KOPT-K1 (cell line): ENCODE results near the gene ZNF804B.

Experiments used
- H3K27ac ChIP-seq: fragments of 200-600 bp; sonication (generic); 2 replicates; pipeline ENCODE4 v1.5.1; 2016; ENCODE audit warnings: antibody characterized with exemption, mild to moderate bottlenecking, low read depth, low read length; ENCODE audit not compliant: poor library complexity, severe bottlenecking
- H3K36me3 ChIP-seq: fragments of 200-600 bp; sonication (generic); 2 replicates; pipeline ENCODE4 v1.5.1; 2017; ENCODE audit warnings: antibody characterized with exemption, mild to moderate bottlenecking, low read length, moderate library complexity; ENCODE audit not compliant: insufficient read depth
- H3K9me3 ChIP-seq: fragments of 200-600 bp; sonication (generic); 2 replicates; pipeline ENCODE4 v1.5.1; 2017; ENCODE audit warnings: antibody characterized with exemption, low read length, mild to moderate bottlenecking; ENCODE audit not compliant: insufficient read depth, poor library complexity, severe bottlenecking

The ZNF804B gene

DNA sequence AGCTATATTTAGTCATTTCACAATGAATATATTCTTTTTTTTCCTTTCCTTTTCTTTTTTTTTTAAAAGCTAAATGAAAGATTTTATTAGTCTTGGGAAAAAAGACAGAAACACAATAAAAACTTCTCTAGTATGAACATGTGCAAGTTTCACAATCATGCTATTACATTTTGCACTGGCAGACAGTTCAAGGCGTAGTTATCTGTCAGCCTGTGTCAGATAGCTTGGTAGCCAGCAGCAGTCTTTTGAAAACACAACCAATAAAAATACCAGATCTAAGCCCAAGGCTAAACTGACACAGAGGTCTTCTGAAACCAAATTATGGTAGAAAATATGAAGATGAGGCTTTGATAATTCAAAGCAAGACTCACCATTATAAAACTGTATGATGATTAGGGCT is 241.8 kb downstream of the ZNF804B start:
- no peaks in the 10 kb centered on the region for H3K36me3 ChIP-seq
- H3K9me3 ChIP-seq: no peaks in the 10 kb centered on the region
- no peak overlapping the region for H3K27ac ChIP-seq

DNA sequence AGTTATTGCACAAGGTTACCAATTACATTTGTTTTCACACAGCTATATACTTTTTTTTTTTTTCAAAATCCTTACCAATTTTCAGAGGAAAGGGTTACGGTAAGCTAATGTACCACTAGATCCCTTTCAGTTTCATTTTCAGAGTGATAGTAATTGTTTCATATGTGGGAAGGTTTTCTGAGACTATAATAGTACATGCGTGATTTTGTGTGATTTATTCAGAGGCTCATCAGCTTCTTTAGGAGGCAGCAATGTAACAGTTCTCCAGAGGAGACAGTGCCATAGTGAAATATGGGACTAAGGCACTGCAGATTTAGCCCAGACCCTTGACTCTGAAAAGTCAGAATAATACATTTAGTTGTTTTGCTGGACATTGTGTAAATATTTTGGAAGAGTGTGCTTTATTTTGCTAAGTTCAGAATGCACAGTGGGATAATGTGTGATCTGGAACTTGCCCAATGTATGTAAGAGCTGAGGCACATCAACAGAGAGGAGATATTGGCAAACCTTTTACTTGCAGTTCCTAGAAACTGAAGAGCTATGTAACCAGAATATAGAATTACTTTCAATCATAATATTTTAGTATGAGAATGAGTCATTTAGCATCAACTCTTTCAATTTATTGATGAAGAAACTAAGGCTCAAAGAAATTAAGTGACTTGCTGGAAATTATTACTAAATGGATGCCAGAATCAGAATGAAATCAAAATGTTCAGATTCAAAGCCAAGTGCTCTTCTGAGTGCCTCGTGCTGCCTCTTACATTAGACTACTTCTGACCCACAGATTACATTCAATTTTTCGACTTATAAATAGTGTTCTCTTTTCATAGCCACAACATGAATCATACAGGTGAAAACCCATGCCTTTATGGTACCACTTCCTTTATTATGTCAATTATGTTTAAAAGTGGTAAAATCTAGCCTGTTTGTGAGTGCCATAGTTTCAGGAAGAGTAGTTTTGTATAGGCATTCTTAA is 243.8 kb downstream of the ZNF804B start:
- Histone ChIP-seq H3K27ac (peak overlapping the region; percentile 23), H3K9me3 (no peaks in the 10 kb centered on the region), H3K36me3 (no peaks in the 10 kb centered on the region)

DNA sequence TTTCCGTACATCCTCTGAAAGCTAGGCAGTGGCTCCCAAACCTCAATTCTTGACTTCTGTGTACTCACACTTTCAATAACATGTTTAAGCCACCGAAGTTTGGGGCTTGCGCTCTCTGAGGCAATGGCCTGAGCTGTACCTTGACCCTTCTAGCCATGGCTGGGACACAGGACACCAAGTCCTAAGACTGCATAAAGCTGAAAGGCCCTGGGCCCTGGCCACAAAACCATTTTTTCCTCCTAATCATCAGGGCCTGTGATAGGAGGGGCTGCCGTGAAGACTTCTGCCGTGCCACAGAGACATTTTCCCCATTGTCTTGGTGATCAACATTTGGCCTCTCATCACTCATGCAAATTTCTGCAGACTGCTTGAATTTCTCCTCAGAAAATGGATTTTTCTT is 252.5 kb downstream of the ZNF804B start:
- no peaks in the 10 kb centered on the region for H3K9me3 ChIP-seq
- H3K36me3 ChIP-seq: no peaks in the 10 kb centered on the region
- no peak overlapping the region for H3K27ac ChIP-seq

DNA sequence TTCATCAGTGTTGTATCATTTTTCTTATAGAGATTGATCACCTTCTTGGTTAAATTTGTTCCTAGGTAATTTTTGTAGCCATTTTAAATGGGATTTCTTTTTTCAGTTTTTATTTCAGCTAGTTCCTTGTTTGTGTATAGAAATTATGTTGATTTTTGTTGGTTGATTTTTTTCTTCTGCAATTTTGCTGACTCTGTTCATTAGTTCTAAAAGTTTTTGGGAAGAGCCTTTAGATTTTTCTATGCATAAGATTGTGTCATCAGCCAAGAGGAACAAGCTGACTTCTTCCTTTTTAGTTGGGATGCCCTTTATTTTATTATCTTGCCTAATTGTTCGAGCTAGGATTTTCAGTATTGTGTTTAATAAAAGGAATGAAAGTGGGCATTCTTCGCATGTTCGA is 258.2 kb downstream of the ZNF804B start:
- H3K9me3 ChIP-seq: no peaks in the 10 kb centered on the region

DNA sequence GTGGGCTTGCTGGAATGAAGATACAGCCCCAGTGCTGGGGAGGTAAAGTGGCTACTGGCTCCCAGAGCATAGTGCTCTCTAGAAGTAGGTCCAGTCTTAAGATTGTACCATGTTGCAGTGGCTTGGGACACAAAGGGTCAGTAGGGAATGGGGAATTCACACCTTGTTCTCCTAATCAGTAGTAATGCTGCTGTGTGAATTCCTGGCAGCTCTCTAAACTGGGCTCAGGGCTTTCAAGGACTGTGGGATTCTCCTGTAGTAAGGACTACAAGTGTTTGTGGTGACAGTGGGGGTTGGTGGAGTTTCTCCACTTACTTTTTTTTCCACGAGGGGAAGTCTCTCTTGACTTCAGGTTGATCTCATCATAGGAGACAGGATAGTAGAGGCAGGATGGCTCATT is 262.2 kb downstream of the ZNF804B start:
- Histone ChIP-seq H3K27ac (no peak overlapping the region), H3K36me3 (no peaks in the 10 kb centered on the region), H3K9me3 (no peaks in the 10 kb centered on the region)

More for the DNA sequence above, 258.2 kb downstream of the ZNF804B start:
- H3K27ac ChIP-seq: no peak overlapping the region
- no peaks in the 10 kb centered on the region for H3K36me3 ChIP-seq

DNA sequence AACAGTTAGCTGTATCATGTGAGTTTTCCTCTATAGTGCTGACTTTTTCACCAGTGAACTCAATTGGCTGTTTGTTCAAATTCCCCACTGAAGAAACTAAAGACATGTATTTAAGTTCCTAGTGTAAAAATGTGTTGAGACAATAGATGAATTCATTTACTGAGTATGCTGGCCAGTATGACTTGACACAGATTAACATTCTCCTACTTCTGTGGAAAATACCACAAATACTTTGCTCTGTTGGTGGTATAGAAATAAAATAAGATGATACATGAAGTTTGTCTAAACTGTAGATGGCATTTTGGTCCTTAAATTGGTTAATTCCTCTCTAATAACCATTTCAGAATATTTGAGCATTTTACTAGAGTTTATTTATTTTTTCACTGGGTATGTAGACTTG is 263.7 kb downstream of the ZNF804B start:
- H3K27ac ChIP-seq: no peak overlapping the region
- no peaks in the 10 kb centered on the region for H3K36me3 ChIP-seq
- H3K9me3 ChIP-seq: no peaks in the 10 kb centered on the region

DNA sequence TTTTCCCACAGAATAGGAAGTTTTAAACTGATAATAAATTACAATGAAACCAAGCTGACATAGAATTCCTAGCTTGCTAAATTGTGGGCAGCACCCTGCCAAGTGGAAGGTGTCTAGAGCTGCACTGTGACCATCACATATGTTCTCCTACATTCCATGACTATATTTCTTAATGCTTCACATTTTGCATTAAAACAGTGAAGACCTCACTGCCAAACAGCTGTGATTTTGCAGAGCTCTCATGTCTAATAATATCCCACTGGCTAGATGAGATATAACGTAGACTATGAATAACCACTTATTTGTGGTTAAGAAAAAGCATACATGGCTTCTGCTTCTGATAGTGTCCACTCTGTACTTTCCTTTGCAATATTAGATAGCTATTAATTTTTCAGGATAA is 264.4 kb downstream of the ZNF804B start:
- Histone ChIP-seq H3K9me3 (no peaks in the 10 kb centered on the region), H3K36me3 (no peaks in the 10 kb centered on the region), H3K27ac (no peak overlapping the region)

DNA sequence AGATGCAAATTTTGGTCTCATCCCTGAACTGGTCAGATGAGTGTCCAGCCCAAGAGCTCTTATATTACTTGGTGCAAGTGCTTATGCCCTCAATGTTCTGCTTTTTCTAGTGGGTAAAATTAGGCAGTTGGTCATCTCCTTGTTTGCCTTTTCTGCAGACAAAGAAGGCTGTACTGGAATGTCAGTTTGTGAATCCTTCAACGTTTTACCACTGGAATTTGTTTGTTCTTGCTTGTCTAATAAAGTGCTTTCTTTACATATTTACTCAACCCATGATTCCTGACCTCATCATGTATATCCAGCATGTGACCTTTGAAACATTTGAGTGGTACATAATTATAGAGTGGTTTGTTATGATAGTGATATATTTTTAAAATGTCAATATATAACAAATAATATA is 268.3 kb downstream of the ZNF804B start:
- Histone ChIP-seq H3K36me3 (no peaks in the 10 kb centered on the region), H3K27ac (no peak overlapping the region), H3K9me3 (no peaks in the 10 kb centered on the region)

DNA sequence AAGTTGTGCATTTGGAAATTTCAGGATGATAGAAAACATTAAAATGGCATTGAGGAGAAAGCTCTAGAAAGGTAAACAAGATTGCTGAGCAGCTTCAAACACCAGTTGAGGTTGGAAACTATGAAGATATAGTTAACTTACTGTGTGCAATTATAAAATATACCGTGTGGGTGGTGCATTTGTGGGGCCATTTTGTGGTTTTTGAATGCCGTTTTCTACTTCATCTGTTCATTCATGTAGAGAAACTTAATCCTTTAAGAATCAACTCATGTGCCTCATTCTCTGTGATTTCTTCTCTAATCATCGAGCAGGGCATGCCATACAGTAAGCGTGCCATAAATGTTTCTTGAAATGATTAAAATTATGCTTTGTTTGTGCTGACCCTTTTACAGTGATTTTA is 268.8 kb downstream of the ZNF804B start:
- Histone ChIP-seq H3K36me3 (no peaks in the 10 kb centered on the region), H3K9me3 (no peaks in the 10 kb centered on the region)

DNA sequence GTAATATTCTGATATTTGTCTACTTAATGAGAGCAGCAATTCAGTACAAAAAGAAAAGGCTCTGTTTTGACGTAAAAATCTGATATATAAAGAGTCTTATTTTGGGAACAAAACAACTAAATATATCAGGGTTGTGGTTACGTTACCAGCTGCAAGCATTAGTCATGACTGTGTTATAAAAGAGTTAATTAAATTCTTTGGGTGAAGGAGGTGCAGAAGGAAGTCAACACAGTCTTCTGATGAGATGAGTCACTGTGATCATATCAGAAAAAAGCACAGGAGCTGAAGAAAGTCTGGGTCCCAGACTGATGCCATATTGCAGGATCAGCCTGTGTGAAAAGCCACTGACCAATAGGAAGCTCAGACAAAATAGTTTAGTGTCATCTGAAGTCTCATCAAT is 270.4 kb downstream of the ZNF804B start:
- H3K27ac ChIP-seq: no peak overlapping the region
- H3K9me3 ChIP-seq: no peaks in the 10 kb centered on the region
- H3K36me3 ChIP-seq: no peaks in the 10 kb centered on the region

More for the DNA sequence above, 268.8 kb downstream of the ZNF804B start:
- no peak overlapping the region for H3K27ac ChIP-seq

DNA sequence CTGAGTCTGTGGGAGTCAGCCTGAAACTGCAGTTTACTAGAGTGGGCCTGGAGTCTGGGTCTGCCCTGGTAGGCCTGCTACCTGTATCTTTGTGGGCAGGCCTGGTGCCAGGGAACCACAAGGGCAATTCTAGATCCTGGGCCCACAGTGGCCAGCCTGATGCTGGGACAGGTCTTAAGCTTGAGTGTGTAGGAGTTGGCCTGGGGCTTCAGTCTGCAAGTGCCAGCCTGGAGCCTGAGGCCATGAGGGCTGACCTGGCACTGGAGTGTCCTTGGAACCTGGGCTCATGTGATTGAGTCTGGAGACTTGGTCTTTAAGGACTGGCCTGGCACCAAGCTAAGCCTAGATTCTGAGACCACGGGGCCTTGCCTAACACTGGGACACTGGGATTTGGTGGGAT is 281.7 kb downstream of the ZNF804B start:
- H3K27ac ChIP-seq: no peak overlapping the region
- H3K9me3 ChIP-seq: no peaks in the 10 kb centered on the region
- no peaks in the 10 kb centered on the region for H3K36me3 ChIP-seq

DNA sequence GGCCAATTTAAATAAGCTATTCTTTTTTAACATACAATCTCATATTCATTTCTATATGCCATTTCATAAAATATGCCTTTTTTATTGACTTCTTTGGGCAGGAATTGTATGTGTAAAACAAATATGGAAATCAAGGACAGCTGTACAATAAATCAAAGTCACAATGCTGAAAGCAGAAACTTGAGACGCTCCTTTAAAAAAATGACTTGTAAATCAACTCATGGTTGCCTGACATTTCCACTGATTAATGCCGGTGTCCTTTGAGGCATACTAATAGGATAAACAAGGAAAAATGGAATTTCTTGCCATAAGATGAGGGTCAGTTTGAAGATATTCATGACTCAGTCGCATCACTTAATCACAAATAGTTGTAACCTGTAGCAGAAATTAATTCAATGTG is 283.4 kb downstream of the ZNF804B start:
- no peak overlapping the region for H3K27ac ChIP-seq
- no peaks in the 10 kb centered on the region for H3K36me3 ChIP-seq
- no peaks in the 10 kb centered on the region for H3K9me3 ChIP-seq

DNA sequence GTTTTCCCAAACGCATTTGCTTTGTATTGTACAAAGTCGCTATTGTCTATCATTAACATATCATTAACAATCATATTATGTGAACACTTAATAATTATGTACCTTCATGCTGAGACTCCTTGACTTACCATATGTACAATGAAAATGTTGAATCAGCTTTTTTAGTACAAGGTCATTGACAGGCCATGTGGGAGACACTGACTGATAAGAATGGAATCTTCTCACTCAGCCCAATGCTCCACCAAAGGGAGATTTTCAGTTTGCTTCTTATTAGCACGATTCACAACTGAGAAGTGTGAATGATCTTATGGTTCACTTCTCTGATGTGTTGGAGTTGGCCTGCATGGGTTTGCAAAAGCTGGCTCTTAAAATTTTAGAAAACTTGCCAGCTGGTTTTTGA is 289.5 kb downstream of the ZNF804B start:
- no peaks in the 10 kb centered on the region for H3K9me3 ChIP-seq
- no peaks in the 10 kb centered on the region for H3K36me3 ChIP-seq

DNA sequence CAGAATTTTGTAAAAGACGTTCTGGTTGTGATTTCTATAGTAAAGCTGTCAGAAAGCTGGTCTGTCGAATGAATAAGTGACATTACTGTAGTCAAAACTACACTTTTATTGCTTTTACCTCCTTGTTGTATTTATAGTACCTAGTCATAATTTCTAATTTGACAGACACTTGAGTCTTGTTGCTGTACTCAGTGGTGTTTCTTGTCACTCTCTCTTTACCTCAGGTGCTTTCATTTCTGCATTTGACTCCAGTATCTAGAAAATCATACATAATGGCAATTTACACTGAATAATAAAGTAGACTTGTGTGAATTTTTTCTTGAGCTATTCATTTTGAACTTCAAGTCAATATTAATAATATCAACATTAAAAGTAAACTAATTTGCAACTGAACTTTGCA is 293.6 kb downstream of the ZNF804B start:
- no peaks in the 10 kb centered on the region for H3K36me3 ChIP-seq
- H3K9me3 ChIP-seq: no peaks in the 10 kb centered on the region
- no peak overlapping the region for H3K27ac ChIP-seq

More for the DNA sequence above, 289.5 kb downstream of the ZNF804B start:
- H3K27ac ChIP-seq: no peak overlapping the region

DNA sequence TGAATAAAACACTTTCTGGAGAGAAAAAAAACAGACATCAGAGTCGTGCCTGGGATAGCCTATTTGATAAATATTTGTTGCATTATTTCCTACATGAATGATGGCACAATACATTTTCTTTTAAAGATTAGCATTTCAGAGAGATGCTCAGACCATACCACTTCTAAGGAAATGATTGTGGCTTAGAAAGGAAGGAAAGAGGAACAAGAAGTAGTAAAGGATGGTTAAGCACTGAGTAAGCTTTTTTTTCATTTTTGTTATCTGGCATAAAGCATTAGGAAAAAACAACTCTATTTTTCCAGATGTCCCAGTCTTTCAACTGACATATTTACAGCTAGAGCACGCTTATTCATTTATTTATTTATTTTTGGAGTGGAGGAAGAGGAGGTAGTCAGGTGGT is 294.9 kb downstream of the ZNF804B start:
- H3K27ac ChIP-seq: no peak overlapping the region
- no peaks in the 10 kb centered on the region for H3K36me3 ChIP-seq
- no peaks in the 10 kb centered on the region for H3K9me3 ChIP-seq

DNA sequence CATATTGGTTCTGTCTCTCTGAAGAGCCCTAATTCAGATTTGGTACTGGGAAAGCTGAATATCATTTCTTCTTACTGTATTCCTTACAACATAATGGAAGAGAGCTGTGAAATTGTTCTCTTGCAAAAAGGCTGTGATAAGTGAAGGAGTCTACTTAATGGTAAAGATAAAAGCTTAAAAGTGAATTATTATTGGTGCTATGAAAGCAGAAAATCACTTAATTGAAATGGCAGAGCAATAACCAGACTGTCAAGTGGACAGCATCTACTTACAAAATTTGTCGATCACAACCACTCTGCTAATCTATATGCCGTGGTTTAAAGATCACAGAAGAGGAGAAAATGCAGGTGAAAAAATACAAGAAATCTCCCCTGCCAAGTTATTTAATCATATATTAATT is 300.7 kb downstream of the ZNF804B start:
- Histone ChIP-seq H3K36me3 (no peaks in the 10 kb centered on the region), H3K27ac (no peak overlapping the region), H3K9me3 (no peaks in the 10 kb centered on the region)
